ENCODE measurements around the gene RNF150. TPM values are rescaled to one million over a fixed set of nuclear protein-coding genes. Genes with fewer than 3 reads are reported as not detected.
A peak's percentile ranks its signal among the peaks of the same experiment; 100 is the strongest.

Gene RNF150
- total RNA-seq, 3 donors from 2014 or later, result 2.5 to 88.8 (median 3.1) TPM

DNA sequence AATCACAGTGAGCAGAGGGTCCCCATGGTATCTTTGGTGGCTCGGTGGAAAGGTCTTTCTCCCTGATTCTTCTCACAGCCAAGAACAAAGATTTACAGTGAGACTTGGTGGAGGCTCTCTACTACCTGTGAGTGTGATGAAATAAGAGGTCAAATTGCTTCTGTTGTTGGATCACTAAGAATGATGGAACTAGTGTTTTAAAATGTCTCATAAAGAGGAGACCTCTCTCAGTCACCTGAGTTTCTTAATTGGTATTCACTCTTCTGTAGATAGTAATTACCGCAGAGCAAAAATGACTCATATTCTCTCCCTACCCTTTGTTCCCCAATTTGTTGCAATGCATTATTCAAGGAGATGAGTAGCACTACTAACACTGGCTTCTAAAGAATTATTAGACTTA is 276.2 kb downstream of the RNF150 start:
- intact Hi-C loops (cut with DNase I, micrococcal nuclease), result no loop called here
- Histone ChIP-seq H3K9me3 (no peaks in the 10 kb centered on the region), H3K4me1 (ENCODE audit: low read depth) (no peaks in the 10 kb centered on the region), H3K4me3 (no peak overlapping the region), H3K36me3 (ENCODE audit: low read depth) (no peaks in the 10 kb centered on the region)
- no peak for ATAC-seq
- TF ChIP-seq, protein P1, sequence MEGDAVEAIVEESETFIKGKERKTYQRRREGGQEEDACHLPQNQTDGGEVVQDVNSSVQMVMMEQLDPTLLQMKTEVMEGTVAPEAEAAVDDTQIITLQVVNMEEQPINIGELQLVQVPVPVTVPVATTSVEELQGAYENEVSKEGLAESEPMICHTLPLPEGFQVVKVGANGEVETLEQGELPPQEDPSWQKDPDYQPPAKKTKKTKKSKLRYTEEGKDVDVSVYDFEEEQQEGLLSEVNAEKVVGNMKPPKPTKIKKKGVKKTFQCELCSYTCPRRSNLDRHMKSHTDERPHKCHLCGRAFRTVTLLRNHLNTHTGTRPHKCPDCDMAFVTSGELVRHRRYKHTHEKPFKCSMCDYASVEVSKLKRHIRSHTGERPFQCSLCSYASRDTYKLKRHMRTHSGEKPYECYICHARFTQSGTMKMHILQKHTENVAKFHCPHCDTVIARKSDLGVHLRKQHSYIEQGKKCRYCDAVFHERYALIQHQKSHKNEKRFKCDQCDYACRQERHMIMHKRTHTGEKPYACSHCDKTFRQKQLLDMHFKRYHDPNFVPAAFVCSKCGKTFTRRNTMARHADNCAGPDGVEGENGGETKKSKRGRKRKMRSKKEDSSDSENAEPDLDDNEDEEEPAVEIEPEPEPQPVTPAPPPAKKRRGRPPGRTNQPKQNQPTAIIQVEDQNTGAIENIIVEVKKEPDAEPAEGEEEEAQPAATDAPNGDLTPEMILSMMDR (IDR thresholded peaks at IDR 0.05), result no peak
- no peak for DNase-seq

- Histone ChIP-seq H3K9me3 (no peaks in the 10 kb centered on the region), H3K36me3 (ENCODE audit: low read depth) (no peaks in the 10 kb centered on the region), H3K4me1 (ENCODE audit: low read depth) (no peaks in the 10 kb centered on the region), H3K4me3 (no peak overlapping the region)
- no peak for DNase-seq
- peak; percentile 20 for ATAC-seq
- intact Hi-C loops (cut with DNase I, micrococcal nuclease), result no loop called here
- TF ChIP-seq, protein P1 (IDR thresholded peaks at IDR 0.05), result no peak
Observed at GRCh38 chr4:140856621-140857062, 276.6 kb downstream of the RNF150 start.

- intact Hi-C loops (cut with DNase I, micrococcal nuclease), result loop anchor here in 1 of 2 donors (5.0 kb wide), 1 partner anchor 262 kb away; no protein-coding TSS in a partner anchor
- no peaks in the 10 kb centered on the region for H3K4me1 ChIP-seq (ENCODE audit: low read depth)
- no peak for DNase-seq
- TF ChIP-seq, protein P1 (IDR thresholded peaks at IDR 0.05), result no peak
- no peak for ATAC-seq
- H3K4me3 ChIP-seq, result no peak overlapping the region
- no peaks in the 10 kb centered on the region for H3K36me3 ChIP-seq (ENCODE audit: low read depth)
- no peaks in the 10 kb centered on the region for H3K9me3 ChIP-seq
Observed at GRCh38 chr4:140854168-140854567, 279.1 kb downstream of the RNF150 start.

GRCh38 chr4:140851804-140852203 is 281.5 kb downstream of the RNF150 start:
- TF ChIP-seq, protein P1 (IDR thresholded peaks at IDR 0.05), result no peak
- H3K36me3 ChIP-seq (ENCODE audit: low read depth), result no peaks in the 10 kb centered on the region
- no peaks in the 10 kb centered on the region for H3K4me1 ChIP-seq (ENCODE audit: low read depth)
- DNase-seq, result no peak
- no peaks in the 10 kb centered on the region for H3K9me3 ChIP-seq
- H3K4me3 ChIP-seq, result no peak overlapping the region
- ATAC-seq, result no peak
- intact Hi-C loops (cut with DNase I, micrococcal nuclease), result loop anchor here in 1 of 2 donors (5.0 kb wide), 1 partner anchor 260 kb away; no protein-coding TSS in a partner anchor

DNA sequence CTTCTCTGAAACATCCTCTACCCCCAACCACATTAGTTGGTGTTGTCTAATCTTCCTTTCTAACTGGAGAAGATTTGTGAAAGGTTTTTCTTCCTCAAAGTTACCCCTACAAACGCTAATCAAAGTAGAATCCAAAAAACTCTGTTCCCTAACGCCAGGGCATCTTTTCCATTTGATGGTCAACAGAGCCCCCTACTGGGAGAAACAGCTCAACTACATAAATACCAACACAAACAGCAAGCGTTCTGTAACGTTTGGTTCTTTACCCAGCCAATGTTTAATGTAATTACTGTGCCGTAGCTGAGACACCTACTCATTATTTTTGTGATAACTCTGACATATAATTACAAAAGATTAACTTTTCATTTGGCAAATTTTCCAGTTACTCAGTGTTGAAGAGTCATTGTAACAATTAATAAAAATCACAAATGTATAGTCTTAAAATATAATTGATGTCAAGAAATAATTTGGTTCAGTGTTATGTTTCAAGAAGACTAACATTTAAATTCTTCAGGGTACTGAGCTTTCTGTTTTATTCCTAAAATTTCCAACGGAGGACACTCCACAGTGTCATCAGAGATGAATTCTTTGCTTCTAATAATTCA is 282.1 kb downstream of the RNF150 start:
- no peaks in the 10 kb centered on the region for H3K4me1 ChIP-seq (ENCODE audit: low read depth)
- no peak overlapping the region for H3K4me3 ChIP-seq
- ATAC-seq (peak; percentile 69), DNase-seq (peak in 1 of 3 donors; percentile 82)
- no peaks in the 10 kb centered on the region for H3K36me3 ChIP-seq (ENCODE audit: low read depth)
- TF ChIP-seq, protein P1 (IDR thresholded peaks at IDR 0.05), result peak; percentile 24
- no peaks in the 10 kb centered on the region for H3K9me3 ChIP-seq
- intact Hi-C loops (cut with DNase I, micrococcal nuclease), result loop anchor here in 1 of 2 donors (5.0 kb wide), 1 partner anchor 259 kb away; no protein-coding TSS in a partner anchor

All from mucosa of descending colon (tissue), 3 donors.